HG02884 (cell line): Measurements from ENCODE around the gene CH25H.
"Not testable (repeated sequence)": the region's sequence is repeated elsewhere in the genome, so short reads cannot be mapped to it uniquely, and the experiment has no call there.

Experiments
- ATAC-seq: cut with Tn5 transposase; IDR thresholded peaks from one replicate; pipeline ENCODE4 v1.9.1; 2021; ENCODE audit warnings: mild to moderate bottlenecking, moderate library complexity; ENCODE audit not compliant: unreplicated experiment

The CH25H gene

GRCh38 chr10:89207181-89207800, at the start of gene CH25H:
CH25H (minus strand) TSS chr10:89207317; CDS start chr10:89207292, 25 bp downstream.
- peak; percentile 47 for ATAC-seq

- ATAC-seq = no peak
Observed at GRCh38 chr10:89256340-89256739, 49.2 kb upstream of the CH25H start.

- ATAC-seq = no peak
Observed at GRCh38 chr10:89255793-89256192, 48.7 kb upstream of the CH25H start.

GRCh38 chr10:89255091-89255579, 48.0 kb upstream of the CH25H start:
- ATAC-seq = not testable (repeated sequence)

- no peak for ATAC-seq
Observed at GRCh38 chr10:89252225-89252585, 45.1 kb upstream of the CH25H start.

GRCh38 chr10:89251409-89252224, 44.5 kb upstream of the CH25H start, which contains the start of gene LIPA:
LIPA (minus strand) TSS chr10:89251775; CDS start chr10:89247648, 4,127 bp downstream.
- peak; percentile 89 for ATAC-seq

GRCh38 chr10:89250865-89251408, 43.8 kb upstream of the CH25H start:
- ATAC-seq = no peak

- no peak for ATAC-seq
Observed at GRCh38 chr10:89248990-89249389, 41.9 kb upstream of the CH25H start.

- ATAC-seq = not testable (repeated sequence)
Observed at GRCh38 chr10:89247623-89248022, 40.5 kb upstream of the CH25H start.

GRCh38 chr10:89245802-89246201, 38.7 kb upstream of the CH25H start:
- ATAC-seq = no peak

GRCh38 chr10:89242840-89243568, 35.9 kb upstream of the CH25H start:
- no peak for ATAC-seq

- ATAC-seq = no peak
Observed at GRCh38 chr10:89242345-89242684, 35.2 kb upstream of the CH25H start.

- no peak for ATAC-seq
Observed at GRCh38 chr10:89241486-89242344, 34.6 kb upstream of the CH25H start.

GRCh38 chr10:89241026-89241425, 33.9 kb upstream of the CH25H start:
- ATAC-seq = no peak

- ATAC-seq = no peak
Observed at GRCh38 chr10:89240519-89240918, 33.4 kb upstream of the CH25H start.

- no peak for ATAC-seq
Observed at GRCh38 chr10:89238956-89239644, 32.0 kb upstream of the CH25H start.

- no peak for ATAC-seq
Observed at GRCh38 chr10:89237849-89238248, 30.7 kb upstream of the CH25H start.

- ATAC-seq = no peak
Observed at GRCh38 chr10:89236226-89236797, 29.2 kb upstream of the CH25H start.

GRCh38 chr10:89235073-89235798, 28.1 kb upstream of the CH25H start:
- ATAC-seq = no peak
